AG04449 (cell line): ENCODE data around the gene DHX36.

Experiments
- CTCF ChIA-PET: fragments of 350-600 bp; formaldehyde crosslinking; extraction: SDS; loops from one replicate; lab custom pipeline; 2021; ENCODE audit warnings: antibody characterized with exemption; lab: Yijun Ruan, JAX
- POLR2A ChIA-PET: fragments of 400-600, 350-600 bp; formaldehyde crosslinking; extraction: SDS; loops from one replicate; lab custom pipeline; 2020; ENCODE audit warnings: antibody characterized with exemption, inconsistent platforms; lab: Yijun Ruan, JAX
- DNase-seq: peaks from one replicate; pipeline ENCODE4 v3.0.0-alpha.2; 2010; ENCODE audit warnings: low read depth, low spot score
- H3K4me3 ChIP-seq: 2 replicates; pipeline ENCODE4 v1.5.1; 2011; ENCODE audit warnings: low read depth, mild to moderate bottlenecking, control low read depth, low read length
- TF ChIP-seq, protein P1 (sequence below): IDR thresholded peaks from one replicate; pipeline ENCODE4 v1.5.1; 2011; ENCODE audit warnings: mild to moderate bottlenecking, moderate library complexity, low read length, control low read depth, inconsistent platforms; ENCODE audit not compliant: insufficient read depth; ENCODE audit errors: missing control alignments

DHX36 gene

GRCh38 chr3:154240235-154240634 lies 84.1 kb downstream of the DHX36 start:
- ChIA-PET POLR2A (no interaction called here), CTCF (interaction anchor here (1.1 to 1.7 kb wide), 2 partner anchors 12 to 13 kb away, joined by 4 to 8 read pairs; no protein-coding TSS in a partner anchor)
- TF ChIP-seq, protein P1, sequence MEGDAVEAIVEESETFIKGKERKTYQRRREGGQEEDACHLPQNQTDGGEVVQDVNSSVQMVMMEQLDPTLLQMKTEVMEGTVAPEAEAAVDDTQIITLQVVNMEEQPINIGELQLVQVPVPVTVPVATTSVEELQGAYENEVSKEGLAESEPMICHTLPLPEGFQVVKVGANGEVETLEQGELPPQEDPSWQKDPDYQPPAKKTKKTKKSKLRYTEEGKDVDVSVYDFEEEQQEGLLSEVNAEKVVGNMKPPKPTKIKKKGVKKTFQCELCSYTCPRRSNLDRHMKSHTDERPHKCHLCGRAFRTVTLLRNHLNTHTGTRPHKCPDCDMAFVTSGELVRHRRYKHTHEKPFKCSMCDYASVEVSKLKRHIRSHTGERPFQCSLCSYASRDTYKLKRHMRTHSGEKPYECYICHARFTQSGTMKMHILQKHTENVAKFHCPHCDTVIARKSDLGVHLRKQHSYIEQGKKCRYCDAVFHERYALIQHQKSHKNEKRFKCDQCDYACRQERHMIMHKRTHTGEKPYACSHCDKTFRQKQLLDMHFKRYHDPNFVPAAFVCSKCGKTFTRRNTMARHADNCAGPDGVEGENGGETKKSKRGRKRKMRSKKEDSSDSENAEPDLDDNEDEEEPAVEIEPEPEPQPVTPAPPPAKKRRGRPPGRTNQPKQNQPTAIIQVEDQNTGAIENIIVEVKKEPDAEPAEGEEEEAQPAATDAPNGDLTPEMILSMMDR: no peak
- no peak overlapping the region for H3K4me3 ChIP-seq
- DNase-seq: no peak

DNA sequence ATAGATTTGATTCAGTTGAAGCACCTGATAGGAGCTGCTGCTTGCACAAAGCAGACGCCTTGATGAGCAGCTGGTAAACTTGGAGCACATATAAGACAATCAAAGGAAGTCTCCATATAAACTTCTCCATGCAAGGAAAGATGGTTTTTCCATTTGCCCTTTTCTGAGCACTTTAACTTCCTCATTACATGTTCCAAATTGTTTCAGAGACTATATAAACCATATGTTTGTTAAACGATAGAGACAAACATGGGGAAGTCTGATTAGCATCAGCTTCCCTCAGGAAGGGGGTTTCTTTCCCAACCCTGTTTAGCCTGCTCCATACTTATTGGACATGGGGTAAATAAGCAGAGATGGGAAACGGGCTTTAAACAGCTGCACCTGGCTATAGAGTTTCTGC lies 88.0 kb downstream of the DHX36 start:
- CTCF ChIA-PET: interaction anchor here (4.7 kb wide), 1 partner anchor 17 kb away, joined by 21 read pairs; no protein-coding TSS in a partner anchor
- no peak overlapping the region for H3K4me3 ChIP-seq
- no peak for DNase-seq
- TF ChIP-seq, protein P1: no peak
- POLR2A ChIA-PET: no interaction called here

GRCh38 chr3:154235330-154235729 lies 89.0 kb downstream of the DHX36 start:
- no peak overlapping the region for H3K4me3 ChIP-seq
- TF ChIP-seq, protein P1: no peak
- CTCF ChIA-PET: interaction anchor here (4.7 kb wide), 1 partner anchor 18 kb away, joined by 21 read pairs; no protein-coding TSS in a partner anchor
- DNase-seq: peak; percentile 4
- POLR2A ChIA-PET: no interaction called here

DNA sequence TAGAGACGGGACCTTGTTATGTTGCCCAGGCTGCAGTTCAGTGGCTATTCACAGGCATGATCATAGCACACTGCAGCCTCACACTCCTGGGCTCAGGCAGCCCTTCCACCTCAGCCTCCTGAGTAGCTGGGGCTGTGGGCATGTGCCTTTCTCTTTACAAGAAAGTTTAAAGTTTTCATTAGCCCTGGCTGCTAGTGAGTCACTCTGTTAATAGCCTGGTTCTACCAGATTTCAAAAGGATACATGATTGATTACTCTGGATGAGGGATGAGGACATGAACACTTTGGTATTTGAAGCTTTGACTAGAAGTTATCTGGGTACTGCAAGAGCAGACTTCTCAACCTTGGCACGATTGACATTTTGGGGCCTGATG lies 95.1 kb downstream of the DHX36 start:
- TF ChIP-seq, protein P1: no peak
- H3K4me3 ChIP-seq: no peak overlapping the region
- ChIA-PET POLR2A (no interaction called here), CTCF (interaction anchor here (2.2 kb wide), 1 partner anchor 24 kb away, joined by 6 read pairs; no protein-coding TSS in a partner anchor)
- DNase-seq: no peak

GRCh38 chr3:154228561-154229216 lies 95.6 kb downstream of the DHX36 start:
- CTCF ChIA-PET: no interaction called here
- DNase-seq: no peak
- TF ChIP-seq, protein P1: no peak
- no peak overlapping the region for H3K4me3 ChIP-seq
- POLR2A ChIA-PET: no interaction called here

DNA sequence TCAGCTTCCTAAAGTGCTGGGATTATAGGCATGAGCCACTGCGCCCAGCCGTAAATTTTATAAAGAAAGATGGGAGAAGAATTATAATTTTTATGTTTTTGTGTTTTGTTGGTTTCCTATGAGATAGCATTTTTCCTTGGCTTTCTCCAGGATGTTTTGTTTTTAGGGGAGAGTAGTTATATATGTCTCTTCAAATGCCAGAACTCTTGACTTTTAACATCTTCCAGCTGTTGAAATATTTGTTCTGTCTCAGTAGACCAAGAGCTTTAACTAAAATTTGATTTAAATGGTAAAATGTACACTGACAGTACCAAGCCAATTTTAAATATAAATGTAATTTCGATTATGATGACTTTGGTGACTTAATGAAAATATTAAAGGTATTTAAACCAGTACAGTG lies 96.8 kb downstream of the DHX36 start:
- DNase-seq: no peak
- H3K4me3 ChIP-seq: no peak overlapping the region
- ChIA-PET POLR2A (no interaction called here), CTCF (interaction anchor here (3.7 kb wide), 1 partner anchor 26 kb away, joined by 15 read pairs; no protein-coding TSS in a partner anchor)
- TF ChIP-seq, protein P1: no peak
